NCI-H2227 treated with DMSO at 0.1 percent for 48 hours (cell line): ENCODE results near the gene EYS.
"Not testable (repeated sequence)": the region's sequence is repeated elsewhere in the genome, so short reads cannot be mapped to it uniquely, and the experiment has no call there.

Source experiments
- DNase-seq: peaks from one replicate; lab custom pipeline; 2025; lab: John Stamatoyannopoulos, UW

EYS gene

GRCh38 chr6:63963769-63964315 is 1743.2 kb downstream of the EYS start:
- DNase-seq = no peak

- DNase-seq = not testable (repeated sequence)
These were observed 1753.5 kb downstream of the EYS start for GRCh38 chr6:63953336-63954021.

DNA sequence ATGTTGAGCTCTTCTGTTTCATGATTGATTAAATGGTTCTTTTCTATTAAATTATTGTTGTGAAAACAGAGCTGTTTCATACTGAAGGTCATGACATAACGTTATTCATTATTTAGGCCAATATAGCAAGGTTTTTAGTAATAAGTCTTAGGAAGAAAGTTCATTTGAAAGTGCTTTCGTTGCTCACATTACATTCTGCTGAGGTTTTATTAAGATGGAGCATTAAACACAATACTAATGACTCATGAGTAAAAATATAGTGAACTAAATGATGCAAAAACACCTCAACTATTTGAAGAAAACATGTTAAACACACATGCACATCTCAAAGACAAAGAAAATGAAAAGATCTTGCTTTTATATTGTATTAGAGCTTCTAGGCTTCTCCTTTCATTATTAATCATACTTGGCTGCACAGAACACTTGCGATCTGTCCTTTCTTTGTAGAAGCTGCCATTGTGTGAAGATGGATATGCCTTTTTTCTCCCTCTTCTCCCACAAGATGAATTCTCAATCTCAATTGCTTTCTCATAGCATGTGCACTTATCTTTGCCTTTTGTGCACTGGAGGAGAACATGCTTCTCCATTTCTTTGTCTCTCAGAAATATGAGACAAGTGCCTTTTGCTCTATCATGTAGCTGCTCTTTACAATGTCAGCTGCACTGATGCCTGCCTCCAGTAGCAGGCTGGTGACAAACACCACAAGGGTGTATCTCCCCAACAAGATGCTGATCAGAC is 1759.1 kb downstream of the EYS start:
- no peak for DNase-seq

GRCh38 chr6:63945987-63946386 is 1761.0 kb downstream of the EYS start:
- no peak for DNase-seq

- DNase-seq = no peak
These were observed 1763.2 kb downstream of the EYS start for GRCh38 chr6:63943826-63944225.

GRCh38 chr6:63941747-63942470 is 1765.1 kb downstream of the EYS start:
- DNase-seq = no peak

DNA sequence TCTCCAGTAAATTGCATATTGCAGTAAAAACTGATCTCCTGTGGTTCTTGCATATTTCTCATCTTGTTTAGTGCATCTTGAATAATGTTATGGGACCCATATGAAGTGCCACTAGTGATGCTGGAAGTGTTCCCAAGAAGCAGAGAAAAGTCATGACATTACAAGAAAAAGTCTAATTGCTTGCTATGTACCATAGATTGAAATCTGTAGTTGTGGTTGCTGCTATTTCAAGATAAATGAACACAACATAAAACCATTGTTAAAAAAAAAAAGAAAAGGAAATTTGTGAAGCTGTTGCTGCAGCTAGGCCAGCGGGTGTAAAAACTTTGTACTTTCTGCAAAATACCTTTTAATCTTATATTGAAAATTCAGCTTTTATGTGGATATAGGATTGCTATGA is 1767.0 kb downstream of the EYS start:
- DNase-seq = no peak

DNA sequence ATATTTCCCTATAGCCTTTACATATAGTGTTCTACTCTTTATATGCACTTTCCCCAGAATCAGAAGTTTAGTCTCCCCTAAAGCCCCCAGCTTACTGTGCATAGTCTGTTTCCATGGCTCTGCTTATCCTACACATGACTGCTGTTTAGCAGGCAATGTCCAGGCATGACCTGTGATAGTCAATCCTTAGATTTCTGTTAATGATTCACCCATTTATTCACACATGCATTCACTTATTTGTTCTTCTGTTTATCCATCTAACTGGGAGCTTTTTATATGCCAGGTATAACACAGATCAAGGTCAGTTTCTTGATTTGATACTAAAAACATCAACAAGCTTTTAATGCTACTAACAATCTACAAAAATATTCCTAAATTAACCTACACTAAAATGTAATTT is 1770.6 kb downstream of the EYS start:
- DNase-seq = no peak

GRCh38 chr6:63935732-63936131 is 1771.3 kb downstream of the EYS start:
- DNase-seq = no peak

DNA sequence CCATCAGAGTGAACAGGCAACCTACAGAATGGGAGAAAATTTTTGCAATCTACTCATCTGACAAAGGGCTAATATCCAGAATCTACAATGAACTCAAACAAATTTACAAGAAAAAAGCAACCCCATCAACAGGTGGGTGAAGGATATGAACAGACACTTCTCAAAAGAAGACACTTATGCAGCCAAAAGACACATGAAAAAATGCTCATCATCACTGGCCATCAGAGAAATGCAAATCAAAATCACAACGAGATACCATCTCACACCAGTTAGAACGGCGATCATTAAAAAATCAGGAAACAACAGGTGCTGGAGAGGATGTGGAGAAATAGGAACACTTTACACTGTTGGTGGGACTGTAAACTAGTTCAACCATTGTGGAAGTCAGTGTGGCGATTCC is 1773.1 kb downstream of the EYS start:
- not testable (repeated sequence) for DNase-seq

DNA sequence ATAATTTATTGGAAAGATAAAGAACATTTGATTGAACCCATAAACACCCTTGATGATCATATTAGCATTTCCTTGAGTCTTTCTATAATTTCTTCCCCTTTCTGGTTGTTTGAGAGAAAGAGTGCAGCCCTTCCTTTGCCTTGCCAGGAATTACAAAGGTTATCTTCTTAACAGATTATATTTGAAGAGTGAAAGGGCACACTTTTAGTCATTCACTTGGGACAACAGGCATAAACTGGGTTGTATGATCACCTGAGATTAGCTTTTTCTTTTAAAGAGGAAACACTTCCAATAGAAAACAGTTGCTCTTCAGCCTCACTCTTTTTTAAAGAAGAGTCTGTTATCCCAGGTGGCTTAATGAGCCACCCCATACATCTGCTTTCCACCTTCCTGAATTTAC is 1776.2 kb downstream of the EYS start:
- no peak for DNase-seq

DNA sequence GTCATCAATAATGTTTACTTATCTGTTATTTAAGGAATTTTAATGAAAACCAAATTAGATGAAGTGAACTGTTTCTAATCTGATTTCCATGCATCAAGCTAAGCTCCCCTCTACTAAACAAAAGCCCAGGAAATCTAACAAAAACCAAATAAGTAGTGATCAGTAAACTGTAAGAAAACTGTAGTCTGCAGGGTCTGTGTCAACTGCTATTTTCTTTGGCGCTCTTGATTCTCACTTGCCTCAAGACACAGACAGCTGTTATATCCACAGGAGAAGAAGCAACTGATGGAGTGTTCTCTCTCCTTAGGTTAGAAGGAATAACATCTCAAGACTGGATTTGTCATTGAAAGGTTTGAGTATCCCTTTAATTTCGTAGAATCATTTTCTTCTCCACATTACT is 1777.9 kb downstream of the EYS start:
- DNase-seq = no peak

GRCh38 chr6:63928613-63929012 is 1778.4 kb downstream of the EYS start:
- peak; percentile 69 for DNase-seq

DNA sequence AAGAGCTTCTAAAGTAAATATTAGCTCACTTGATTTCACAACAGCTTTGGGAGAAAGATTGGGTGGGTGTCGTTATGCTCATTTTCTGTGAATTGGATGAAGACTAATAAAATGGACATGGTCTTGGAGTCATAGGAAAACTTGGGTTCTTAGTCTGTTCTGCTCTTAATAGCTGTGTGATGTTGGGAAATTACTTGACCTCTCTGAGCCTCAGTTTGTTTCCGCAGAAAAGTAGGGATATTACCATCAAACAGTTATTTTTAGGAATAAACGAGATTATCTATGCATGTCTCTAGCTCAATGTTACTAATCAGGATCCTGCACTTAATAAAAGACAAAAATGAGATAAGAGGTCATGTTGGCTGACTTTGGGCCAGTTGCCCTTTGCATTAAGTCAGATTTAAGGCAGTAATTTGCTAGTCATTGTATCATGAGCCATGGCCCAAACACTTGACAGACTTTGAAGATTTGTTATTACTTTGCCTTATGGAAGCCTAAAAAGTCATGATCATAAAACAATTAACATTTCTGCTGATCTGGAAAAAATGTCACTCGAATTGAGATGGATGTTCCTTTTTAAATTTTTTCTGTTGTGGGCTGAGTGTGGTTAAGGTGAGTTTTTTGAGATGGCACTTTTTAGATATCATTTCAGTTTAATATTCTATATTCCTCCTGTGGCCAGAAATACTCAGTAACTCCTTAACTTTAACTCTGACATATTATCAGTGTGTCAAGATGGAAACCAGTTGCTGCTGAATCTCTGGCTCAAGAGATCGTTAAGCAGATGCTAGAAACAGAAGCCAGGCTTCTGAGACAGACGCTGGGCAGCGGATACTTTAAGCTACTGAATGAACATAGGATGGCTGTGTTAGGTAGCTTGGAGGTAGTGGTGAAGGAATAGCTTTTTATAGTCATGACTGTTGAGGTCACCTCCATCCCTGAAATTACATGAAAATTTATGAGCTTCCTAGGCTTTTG is 1779.8 kb downstream of the EYS start:
- no peak for DNase-seq

- DNase-seq = peak; percentile 9
These were observed 1780.7 kb downstream of the EYS start for GRCh38 chr6:63926258-63926780.

DNA sequence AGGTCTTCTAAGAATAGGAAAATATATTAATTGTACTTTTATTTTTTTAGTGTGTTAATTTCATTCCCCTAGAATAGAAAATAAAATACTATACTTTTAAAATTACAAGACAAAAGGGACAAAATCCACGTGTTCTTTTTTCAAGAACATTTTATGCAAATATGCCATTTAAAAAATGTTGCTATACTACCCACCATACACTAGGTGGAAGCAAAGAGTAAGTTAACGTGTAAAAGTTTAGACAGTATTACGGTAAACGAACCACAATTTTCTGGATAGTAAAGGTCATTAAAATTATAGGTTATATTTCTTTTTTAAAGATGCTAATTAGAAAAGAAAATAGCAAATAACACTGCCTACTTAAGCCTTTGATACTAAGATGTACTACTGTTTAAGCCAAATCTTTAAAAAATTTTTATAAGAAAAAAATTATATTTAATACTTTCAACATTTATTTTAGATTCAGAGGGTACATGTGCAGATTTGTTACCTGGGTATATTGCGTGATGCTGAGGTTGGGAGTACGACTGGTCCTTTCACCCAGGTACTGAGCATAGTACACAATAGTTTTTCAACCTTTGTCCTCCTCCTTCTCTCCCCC is 1783.8 kb downstream of the EYS start:
- peak; percentile 36 for DNase-seq

DNA sequence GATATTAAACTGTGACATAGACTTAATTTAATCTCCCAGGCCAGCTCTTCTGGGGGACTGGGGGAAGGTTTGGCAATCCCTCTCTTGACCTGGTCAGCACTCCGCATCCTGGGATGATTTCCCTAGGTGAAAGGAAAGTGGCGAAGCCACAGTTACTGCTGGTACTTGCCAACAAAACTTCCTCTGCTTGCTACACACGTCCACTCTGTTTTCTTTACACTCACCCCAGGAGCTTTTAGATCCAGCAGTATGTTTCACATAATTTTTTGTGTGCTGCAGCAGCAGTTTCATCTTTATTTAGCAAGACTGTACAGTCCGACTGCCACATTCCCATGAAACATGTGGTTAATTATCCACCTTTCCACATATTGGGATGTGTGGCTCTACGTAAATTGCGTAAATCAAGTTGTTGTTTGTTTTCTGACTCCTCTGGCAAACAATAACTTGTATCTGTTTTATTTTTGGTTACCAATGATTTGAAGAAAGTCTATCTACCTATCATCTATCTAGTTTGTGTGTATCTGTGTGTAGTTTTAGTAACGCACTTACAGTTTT is 1787.4 kb downstream of the EYS start:
- DNase-seq = no peak

DNA sequence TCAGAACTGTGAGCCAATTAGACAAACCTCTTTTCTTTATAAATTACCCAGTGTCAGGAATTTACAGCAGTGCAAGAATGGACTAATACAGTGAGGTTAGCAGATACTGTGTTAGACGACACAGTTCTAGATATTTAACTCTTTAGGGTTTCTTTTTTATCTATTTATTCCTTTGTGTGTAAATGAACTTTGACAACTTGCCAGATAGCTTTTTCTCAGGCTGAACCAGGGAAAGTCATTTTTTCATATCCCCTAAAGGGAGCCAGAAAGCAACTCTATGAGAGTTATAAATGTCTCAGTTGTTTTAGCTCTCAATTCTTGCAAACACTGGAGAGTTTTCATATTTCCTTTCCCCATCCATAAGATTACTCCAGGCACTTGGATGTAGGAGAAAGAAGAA is 1794.1 kb downstream of the EYS start:
- no peak for DNase-seq

DNA sequence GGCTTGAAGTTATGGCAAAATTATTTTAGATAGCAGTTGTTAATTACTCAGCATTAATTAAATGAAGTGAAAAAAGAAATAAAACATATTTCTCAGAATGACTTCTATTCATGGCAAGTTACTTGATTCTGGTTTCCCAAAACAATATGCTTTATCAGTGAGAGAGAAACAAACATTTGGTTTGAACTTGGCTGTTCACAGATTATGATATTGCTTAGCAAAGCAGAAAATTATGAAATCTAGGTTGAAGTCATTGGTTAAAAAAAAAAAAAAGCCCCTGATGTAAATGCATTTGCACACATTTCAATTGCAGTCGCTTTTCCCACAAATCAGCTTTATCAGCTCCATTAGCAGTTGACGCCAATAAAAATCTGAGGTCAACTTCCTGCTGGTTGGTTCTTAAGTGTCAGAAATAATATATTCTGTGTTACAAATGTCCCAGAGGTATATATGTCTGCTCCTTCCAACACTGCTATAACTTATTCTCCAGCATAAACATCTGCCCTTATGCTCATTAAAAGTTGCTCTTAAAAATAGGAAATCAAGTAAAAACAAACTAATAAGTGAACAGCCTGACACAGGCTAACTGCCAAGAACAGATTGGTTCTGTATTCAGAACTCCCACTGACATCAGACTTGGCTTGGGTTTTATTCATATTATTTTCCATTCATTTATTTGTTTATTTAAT is 1796.0 kb downstream of the EYS start:
- no peak for DNase-seq

- DNase-seq = no peak
These were observed 1802.3 kb downstream of the EYS start for GRCh38 chr6:63904650-63905248.
